Ishikawa (cell line): ENCODE results near the gene TRIP13.

Experiments used
- CEBPB ChIP-seq: IDR thresholded peaks from 2 replicates; pipeline ENCODE4 v1.6.1; 2012
- EP300 ChIP-seq: IDR thresholded peaks from 2 replicates; pipeline ENCODE4 v1.6.1; 2012; ENCODE audit warnings: borderline replicate concordance
- FOXM1 ChIP-seq: IDR thresholded peaks from 2 replicates; pipeline ENCODE4 v1.6.1; 2012; ENCODE audit warnings: low read depth, borderline replicate concordance
- RAD21 ChIP-seq: IDR thresholded peaks from 2 replicates; pipeline ENCODE4 v1.6.1; 2012; ENCODE audit warnings: low read depth
- REST ChIP-seq: IDR thresholded peaks from 2 replicates; pipeline ENCODE4 v1.6.1; 2012; ENCODE audit warnings: low read depth, mild to moderate bottlenecking
- TAF1 ChIP-seq: IDR thresholded peaks from 2 replicates; pipeline ENCODE4 v1.6.1; 2012; ENCODE audit warnings: low read depth, mild to moderate bottlenecking
- YY1 ChIP-seq: IDR thresholded peaks from 2 replicates; pipeline ENCODE4 v1.6.1; 2012; ENCODE audit warnings: low read depth

GRCh38 chr5:955886-956761, 63.4 kb downstream of the TRIP13 start:
- TF ChIP-seq CEBPB (no peak), EP300 (no peak), FOXM1 (no peak), YY1 (no peak), TAF1 (no peak), RAD21 (no peak), REST (no peak)
